Thyroid gland (tissue), 4 donors: ENCODE results near the gene ANXA6. TPM values are rescaled to one million over a fixed set of nuclear protein-coding genes. Genes with fewer than 3 reads are reported as not detected.
"Not testable (repeated sequence)": the region's sequence is repeated elsewhere in the genome, so short reads cannot be mapped to it uniquely, and the experiment has no call there.

Experiments used
- DNase-seq, 2 donors: peaks; one replicate each; pipeline ENCODE4 v3.0.0-alpha.2; 2019
- H3K27ac ChIP-seq, 3 donors: fragments of 200-600 bp; sonication (generic); 1 replicate in 2 of 3; 2 replicates in 1 of 3; pipeline ENCODE4 v1.5.1; 2016 to 2019; ENCODE audit warnings: mild to moderate bottlenecking in 1 of 3, moderate library complexity in 1 of 3
- H3K27me3 ChIP-seq: fragments of 200-600 bp; sonication (generic); one replicate; pipeline ENCODE4 v1.5.1; 2019
- H3K36me3 ChIP-seq, 2 donors: fragments of 200-600 bp; sonication (generic); one replicate each; pipeline ENCODE4 v1.5.1; 2016 to 2019
- H3K4me1 ChIP-seq, 2 donors: fragments of 200-600 bp; sonication (generic); one replicate each; pipeline ENCODE4 v1.5.1; 2017 to 2019
- H3K4me3 ChIP-seq, 3 donors: fragments of 200-600 bp; sonication (generic); replicated peaks in 1 of 3; 1 replicate in 2 of 3; 2 replicates in 1 of 3; pipeline ENCODE4 v1.5.1; 2016; ENCODE audit warnings: mild to moderate bottlenecking in 1 of 3
- H3K9me3 ChIP-seq: fragments of 200-600 bp; sonication (generic); one replicate; pipeline ENCODE4 v1.5.1; 2017
- CTCF ChIP-seq, 6 experiments: fragments of 200-600 bp in 3 of 6; fragments of 450-650 bp in 3 of 6; sonication (generic) in 3 of 6; IDR thresholded peaks; one replicate each; pipeline ENCODE4 v1.5.1; 2016 to 2019; ENCODE audit warnings: antibody characterized with exemption in 6 of 6, mild to moderate bottlenecking in 2 of 6, inconsistent platforms in 1 of 6, moderate library complexity in 1 of 6
- POLR2A ChIP-seq, 2 donors: fragments of 450-650 bp; IDR thresholded peaks; one replicate each; pipeline ENCODE4 v1.6.1; 2017; ENCODE audit warnings: antibody characterized with exemption in 2 of 2, mild to moderate bottlenecking in 2 of 2, moderate library complexity in 1 of 2
- WGBS, 2 donors: methylation state at CpG; one replicate each; pipeline ENCODE4 v1.1.5; 2017; 5-methylcytosine and 5-hydroxymethylcytosine counted together
- intact Hi-C: fragments of 100-400 bp; cut with DNase I; formaldehyde crosslinking; loops from one replicate; pipeline ENCODE4 v1.15.1; 2023
- total RNA-seq, 4 donors: library from RNA; depleted of rRNA; stranded (reverse); fragments of >200 nt; gene quantifications; one replicate each; pipeline ENCODE4 v1.2.3, GENCODE V29; 2016

The ANXA6 gene
- total RNA-seq, 4 donors from 2014 or later = 122 to 283 (median 180) TPM

GRCh38 chr5:151200913-151201595 is 43.5 kb upstream of the ANXA6 start:
- H3K36me3 ChIP-seq = no peaks in the 10 kb centered on the region
- WGBS, 2 donors = 77 to 81% methylated on average over 6 of the region's 6 CpGs

GRCh38 chr5:151199581-151200185 is 42.1 kb upstream of the ANXA6 start:
- Histone ChIP-seq H3K4me1 (no peaks in the 10 kb centered on the region), H3K4me3 (no peak overlapping the region), H3K27me3 (no peaks in the 10 kb centered on the region), H3K36me3 (no peaks in the 10 kb centered on the region), H3K9me3 (no peaks in the 10 kb centered on the region), H3K27ac (no peak overlapping the region)
- DNase-seq = no peak
- intact Hi-C loops = no loop called here
- WGBS, 2 donors = 83 to 90% methylated on average over 7 of the region's 7 CpGs
- no peak for TF ChIP-seq CTCF (IDR thresholded peaks at IDR 0.05)
- no peak for TF ChIP-seq POLR2A (IDR thresholded peaks at IDR 0.05)

More at GRCh38 chr5:151200913-151201595, 43.5 kb upstream of the ANXA6 start:
- intact Hi-C loops = no loop called here
- no peak overlapping the region for H3K27ac ChIP-seq
- H3K27me3 ChIP-seq = no peaks in the 10 kb centered on the region
- H3K4me1 ChIP-seq = no peaks in the 10 kb centered on the region
- TF ChIP-seq POLR2A (IDR thresholded peaks at IDR 0.05) (no peak), CTCF (IDR thresholded peaks at IDR 0.05) (no peak)
- H3K9me3 ChIP-seq = no peaks in the 10 kb centered on the region
- no peak overlapping the region for H3K4me3 ChIP-seq
- DNase-seq = no peak

- Histone ChIP-seq H3K4me3 (no peak overlapping the region), H3K36me3 (no peaks in the 10 kb centered on the region), H3K9me3 (no peaks in the 10 kb centered on the region), H3K27ac (no peak overlapping the region), H3K4me1 (no peaks in the 10 kb centered on the region), H3K27me3 (no peaks in the 10 kb centered on the region)
- intact Hi-C loops = no loop called here
- 76 to 87% methylated on average over 5 of the region's 5 CpGs for WGBS, 2 donors
- no peak for DNase-seq
- TF ChIP-seq CTCF (IDR thresholded peaks at IDR 0.05) (no peak), POLR2A (IDR thresholded peaks at IDR 0.05) (no peak)
These were observed 41.3 kb upstream of the ANXA6 start for GRCh38 chr5:151198861-151199260.

GRCh38 chr5:151197291-151197600 is 39.7 kb upstream of the ANXA6 start:
- H3K36me3 ChIP-seq, intact Hi-C loops, H3K4me1 ChIP-seq, DNase-seq, H3K9me3 ChIP-seq, H3K27ac ChIP-seq, H3K27me3 ChIP-seq, H3K4me3 ChIP-seq: not testable (repeated sequence)
- WGBS, 2 donors = 92 to 96% methylated on average over 9 of the region's 9 CpGs

GRCh38 chr5:151196556-151197290 is 39.1 kb upstream of the ANXA6 start:
- intact Hi-C loops = no loop called here
- 77 to 82% methylated on average over 5 of the region's 5 CpGs for WGBS, 2 donors
- no peak for DNase-seq
- Histone ChIP-seq H3K9me3 (no peaks in the 10 kb centered on the region), H3K27me3 (no peaks in the 10 kb centered on the region), H3K4me1 (no peaks in the 10 kb centered on the region), H3K36me3 (no peaks in the 10 kb centered on the region), H3K4me3 (no peak overlapping the region), H3K27ac (no peak overlapping the region)
- TF ChIP-seq POLR2A (IDR thresholded peaks at IDR 0.05) = no peak
- TF ChIP-seq CTCF (IDR thresholded peaks at IDR 0.05) = no peak
